ENCODE data around the gene ZRANB2. TPM values are rescaled to one million over a fixed set of nuclear protein-coding genes. Genes with fewer than 3 reads are reported as not detected.

ZRANB2 gene
- total and polyA plus RNA-seq, 2 donors (not counting 1 experiment from before 2014, with no cell fraction given), result 46.9 to 160 TPM

DNA sequence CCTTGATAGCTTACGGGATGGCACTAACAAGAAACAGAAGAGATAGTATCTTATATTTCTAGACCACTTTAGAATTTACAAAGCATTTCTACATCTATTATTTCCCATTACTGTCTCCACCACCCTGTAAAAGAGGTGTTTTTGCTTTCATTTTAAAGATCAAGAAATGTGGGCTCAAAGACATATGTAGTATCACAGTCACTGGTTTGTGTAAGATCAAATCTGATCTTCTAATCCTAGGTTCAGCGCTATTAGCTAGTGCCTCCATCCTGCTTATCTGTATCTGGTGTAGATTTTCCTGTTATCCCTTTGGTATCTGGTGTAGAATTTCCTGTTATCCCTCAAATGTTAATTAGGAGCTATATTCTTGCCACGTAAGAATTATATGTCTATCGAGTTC lies 23.6 kb upstream of the ZRANB2 start:
- no peak overlapping the region for H3K4me3 Mint-ChIP-seq
- no peak for DNase-seq
- Histone ChIP-seq H3K79me2 (ENCODE audit: control insufficient read depth, insufficient read depth, low read length) (no peaks in the 10 kb centered on the region), H3K27me3 (replicated peaks in 1 of 4; ENCODE audit: control extremely low read depth in 1 of 4, control insufficient read depth in 3 of 4, insufficient read depth in 4 of 4, low read length in 3 of 4) (no peaks in the 10 kb centered on the region), H3K9ac (ENCODE audit: low read length) (no peak overlapping the region), H3K4me3 (ENCODE audit: control extremely low read depth in 1 of 5, extremely low read depth in 1 of 5, insufficient read depth in 1 of 5, low read depth in 2 of 5, low read length in 4 of 5) (no peak overlapping the region), H3K4me2 (replicated peaks; ENCODE audit: low read depth, low read length, poor library complexity, severe bottlenecking) (no peak overlapping the region), H3K36me3 (replicated peaks in 1 of 2; ENCODE audit: control extremely low read depth in 1 of 2, control insufficient read depth in 1 of 2, extremely low read depth in 1 of 2, insufficient read depth in 2 of 2, low read length in 1 of 2) (no peaks in the 10 kb centered on the region), H3K4me1 (ENCODE audit: control insufficient read depth in 2 of 2, insufficient read depth in 2 of 2, low read length in 2 of 2) (no peaks in the 10 kb centered on the region), H2AFZ (ENCODE audit: insufficient read depth, low read depth, low read length, poor library complexity, severe bottlenecking) (no peak overlapping the region), H4K20me1 (ENCODE audit: control insufficient read depth, insufficient read depth, low read length, poor library complexity, severe bottlenecking) (no peaks in the 10 kb centered on the region), H3K9me3 (ENCODE audit: control extremely low read depth in 1 of 3, control insufficient read depth in 2 of 3, insufficient read depth in 1 of 3, low read length in 2 of 3) (no peaks in the 10 kb centered on the region), H3K27ac (ENCODE audit: low read length in 2 of 2) (no peak overlapping the region)
- H3K9me3 Mint-ChIP-seq (ENCODE audit: insufficient read depth), result no peaks in the 10 kb centered on the region
- ChIA-PET CTCF (no interaction called here), POLR2A (no interaction called here)
- WGBS (ENCODE audit: insufficient coverage), result no CpG with 5 or more reads among the region's 4 CpGs
- TF ChIP-seq, protein P1, sequence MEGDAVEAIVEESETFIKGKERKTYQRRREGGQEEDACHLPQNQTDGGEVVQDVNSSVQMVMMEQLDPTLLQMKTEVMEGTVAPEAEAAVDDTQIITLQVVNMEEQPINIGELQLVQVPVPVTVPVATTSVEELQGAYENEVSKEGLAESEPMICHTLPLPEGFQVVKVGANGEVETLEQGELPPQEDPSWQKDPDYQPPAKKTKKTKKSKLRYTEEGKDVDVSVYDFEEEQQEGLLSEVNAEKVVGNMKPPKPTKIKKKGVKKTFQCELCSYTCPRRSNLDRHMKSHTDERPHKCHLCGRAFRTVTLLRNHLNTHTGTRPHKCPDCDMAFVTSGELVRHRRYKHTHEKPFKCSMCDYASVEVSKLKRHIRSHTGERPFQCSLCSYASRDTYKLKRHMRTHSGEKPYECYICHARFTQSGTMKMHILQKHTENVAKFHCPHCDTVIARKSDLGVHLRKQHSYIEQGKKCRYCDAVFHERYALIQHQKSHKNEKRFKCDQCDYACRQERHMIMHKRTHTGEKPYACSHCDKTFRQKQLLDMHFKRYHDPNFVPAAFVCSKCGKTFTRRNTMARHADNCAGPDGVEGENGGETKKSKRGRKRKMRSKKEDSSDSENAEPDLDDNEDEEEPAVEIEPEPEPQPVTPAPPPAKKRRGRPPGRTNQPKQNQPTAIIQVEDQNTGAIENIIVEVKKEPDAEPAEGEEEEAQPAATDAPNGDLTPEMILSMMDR (IDR thresholded peaks at IDR 0.05), result no peak
- no peak for TF ChIP-seq EZH2 (IDR thresholded peaks at IDR 0.05; ENCODE audit: borderline replicate concordance, insufficient read depth, low read depth, low read length, poor library complexity, severe bottlenecking)
- H3K4me1 Mint-ChIP-seq, result no peaks in the 10 kb centered on the region
- intact Hi-C loops (cut with micrococcal nuclease), result no loop called here
- no peak overlapping the region for H3K27ac Mint-ChIP-seq
- no peaks in the 10 kb centered on the region for H3K27me3 Mint-ChIP-seq
- no peak for ATAC-seq (ENCODE audit: low read depth)

DNA sequence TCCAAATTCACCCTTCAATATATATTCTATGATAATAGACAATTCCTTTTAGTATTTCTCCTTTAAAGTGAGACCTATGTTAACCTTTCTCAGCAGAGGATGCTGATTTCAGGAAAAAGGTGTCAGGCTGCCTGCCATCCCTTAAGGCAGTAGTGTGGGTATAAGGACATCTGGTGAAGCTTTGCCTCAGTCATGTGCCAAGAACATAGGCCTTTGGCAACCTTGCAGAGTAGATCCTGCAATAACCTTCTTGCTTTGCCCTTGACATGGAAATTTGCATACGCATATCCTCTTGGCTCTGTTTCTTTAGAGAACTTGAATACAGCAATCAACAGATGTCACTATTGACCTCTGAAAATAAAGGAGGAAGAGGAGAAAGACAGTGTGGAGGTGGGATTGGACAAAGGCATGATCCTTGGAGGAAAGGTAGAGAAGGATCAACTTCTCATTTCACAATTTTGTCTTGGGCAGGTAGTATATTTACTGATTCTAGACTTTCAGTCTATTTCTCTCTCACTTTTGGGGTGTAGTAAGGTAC lies 21.1 kb upstream of the ZRANB2 start:
- POLR2A ChIA-PET, result no interaction called here
- DNase-seq, result no peak
- Mint-ChIP-seq H3K27ac (no peak overlapping the region), H3K27me3 (no peaks in the 10 kb centered on the region), H3K4me3 (no peak overlapping the region), H3K9me3 (ENCODE audit: insufficient read depth) (no peaks in the 10 kb centered on the region), H3K4me1 (no peaks in the 10 kb centered on the region)
- Histone ChIP-seq H3K4me3 (ENCODE audit: control extremely low read depth in 1 of 5, extremely low read depth in 1 of 5, insufficient read depth in 1 of 5, low read depth in 2 of 5, low read length in 4 of 5) (no peak overlapping the region), H3K36me3 (replicated peaks in 1 of 2; ENCODE audit: control extremely low read depth in 1 of 2, control insufficient read depth in 1 of 2, extremely low read depth in 1 of 2, insufficient read depth in 2 of 2, low read length in 1 of 2) (no peaks in the 10 kb centered on the region), H3K9me3 (ENCODE audit: control extremely low read depth in 1 of 3, control insufficient read depth in 2 of 3, insufficient read depth in 1 of 3, low read length in 2 of 3) (no peaks in the 10 kb centered on the region), H3K27me3 (replicated peaks in 1 of 4; ENCODE audit: control extremely low read depth in 1 of 4, control insufficient read depth in 3 of 4, insufficient read depth in 4 of 4, low read length in 3 of 4) (no peaks in the 10 kb centered on the region), H3K4me2 (replicated peaks; ENCODE audit: low read depth, low read length, poor library complexity, severe bottlenecking) (no peak overlapping the region), H3K27ac (ENCODE audit: low read length in 2 of 2) (no peak overlapping the region), H2AFZ (ENCODE audit: insufficient read depth, low read depth, low read length, poor library complexity, severe bottlenecking) (no peak overlapping the region), H3K4me1 (ENCODE audit: control insufficient read depth in 2 of 2, insufficient read depth in 2 of 2, low read length in 2 of 2) (no peaks in the 10 kb centered on the region), H3K9ac (ENCODE audit: low read length) (no peak overlapping the region), H3K79me2 (ENCODE audit: control insufficient read depth, insufficient read depth, low read length) (no peaks in the 10 kb centered on the region), H4K20me1 (ENCODE audit: control insufficient read depth, insufficient read depth, low read length, poor library complexity, severe bottlenecking) (no peaks in the 10 kb centered on the region)
- TF ChIP-seq, protein P1 (IDR thresholded peaks at IDR 0.05), result no peak
- no peak for TF ChIP-seq EZH2 (IDR thresholded peaks at IDR 0.05; ENCODE audit: borderline replicate concordance, insufficient read depth, low read depth, low read length, poor library complexity, severe bottlenecking)
- CTCF ChIA-PET, result no interaction called here
- 86% methylated on average over 1 of the region's 1 CpG for WGBS (ENCODE audit: insufficient coverage)
- ATAC-seq (ENCODE audit: low read depth), result no peak
- intact Hi-C loops (cut with micrococcal nuclease), result no loop called here

All from B cell (primary cell).